Measurements from ENCODE around the gene USP25. TPM values are rescaled to one million over a fixed set of nuclear protein-coding genes. Genes with fewer than 3 reads are reported as not detected.

Gene USP25
- total and polyA plus RNA-seq, 9 of the 15 experiments (the other 6 are each of a cell fraction or from before 2014, with no cell fraction given), result 7.8 to 44.9 (median 31.4) TPM

- TF ChIP-seq ZBTB40 (IDR thresholded peaks at IDR 0.05) (no peak), ZBTB40 (CRISPR knock-in tag; IDR thresholded peaks at IDR 0.05) (no peak), PKNOX1 (IDR thresholded peaks at IDR 0.05) (no peak), CBX1 (IDR thresholded peaks at IDR 0.05; ENCODE audit: low read depth) (0 out of 2 replicates have a peak, but pooled peaks have one; percentile 24), DMBX1 (CRISPR knock-in tag; IDR thresholded peaks at IDR 0.05; ENCODE audit: borderline replicate concordance) (peak; percentile 19; the same call in 1 of the 2 replicates), RBM39 (optimal IDR thresholded peaks at IDR 0.05; ENCODE audit: low read depth, low read length) (no peak), GATAD2B (IDR thresholded peaks at IDR 0.05; ENCODE audit: borderline replicate concordance) (peak; percentile 77), KDM4B (IDR thresholded peaks at IDR 0.05; ENCODE audit: borderline replicate concordance in 2 of 2, low read depth in 1 of 2) (no peak), SMARCA5 (IDR thresholded peaks at IDR 0.05) (no peak), CREM (IDR thresholded peaks at IDR 0.05; ENCODE audit: low read depth) (peak; percentile 3; the same call in 1 of the 2 replicates), CHD4 (IDR thresholded peaks at IDR 0.05; ENCODE audit: insufficient read depth, insufficient replicate concordance, low read depth, low read length, poor library complexity, severe bottlenecking) (no peak), TSHZ1 (CRISPR knock-in tag; IDR thresholded peaks at IDR 0.05) (no peak), TAF1 (IDR thresholded peaks at IDR 0.05; ENCODE audit: control insufficient read depth, extremely low read depth, insufficient read depth, low read length, severe bottlenecking) (peak; percentile 68)
Measured at GRCh38 chr21:15729674-15730483, at the start of gene USP25 (continued).
